CMK (cell line): ENCODE results near the gene DPP6.
"Not testable (repeated sequence)": the region's sequence is repeated elsewhere in the genome, so short reads cannot be mapped to it uniquely, and the experiment has no call there.

Experiments
- DNase-seq: peaks from one replicate; pipeline ENCODE4 v3.0.0-alpha.2; 2010; ENCODE audit warnings: low read depth

The DPP6 gene

GRCh38 chr7:154666768-154667167 lies 614.6 kb downstream of the DPP6 start:
- DNase-seq = no peak

GRCh38 chr7:154672659-154673415 lies 620.6 kb downstream of the DPP6 start:
- DNase-seq = no peak

- DNase-seq = no peak
Measured at GRCh38 chr7:154674191-154674590, 622.0 kb downstream of the DPP6 start.

GRCh38 chr7:154675560-154675959 lies 623.4 kb downstream of the DPP6 start:
- no peak for DNase-seq

GRCh38 chr7:154676033-154676421 lies 623.8 kb downstream of the DPP6 start:
- DNase-seq = not testable (repeated sequence)

GRCh38 chr7:154676422-154677073 lies 624.4 kb downstream of the DPP6 start:
- DNase-seq = peak; percentile 57

DNA sequence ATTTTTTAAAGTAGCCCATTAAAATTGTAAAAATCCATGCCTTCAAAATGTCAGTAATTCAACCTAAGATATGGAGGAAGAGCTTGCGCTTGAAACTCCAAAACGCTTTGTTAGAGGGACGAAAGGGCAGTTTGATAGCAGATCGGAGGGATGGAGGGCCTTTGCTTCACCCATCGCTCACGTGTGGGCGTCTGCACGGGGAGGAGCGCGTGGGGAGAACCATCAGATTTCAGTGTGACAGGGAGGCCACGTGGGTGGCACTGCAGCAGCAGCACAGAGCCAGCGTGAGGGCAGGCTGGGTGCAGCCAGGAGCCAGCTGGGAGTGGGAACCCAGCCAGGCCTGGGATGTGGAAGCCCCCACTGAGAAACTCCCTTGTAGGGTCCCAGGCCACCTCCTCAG lies 625.3 kb downstream of the DPP6 start:
- DNase-seq = no peak

- not testable (repeated sequence) for DNase-seq
Measured at GRCh38 chr7:154678001-154678550, 625.9 kb downstream of the DPP6 start.

DNA sequence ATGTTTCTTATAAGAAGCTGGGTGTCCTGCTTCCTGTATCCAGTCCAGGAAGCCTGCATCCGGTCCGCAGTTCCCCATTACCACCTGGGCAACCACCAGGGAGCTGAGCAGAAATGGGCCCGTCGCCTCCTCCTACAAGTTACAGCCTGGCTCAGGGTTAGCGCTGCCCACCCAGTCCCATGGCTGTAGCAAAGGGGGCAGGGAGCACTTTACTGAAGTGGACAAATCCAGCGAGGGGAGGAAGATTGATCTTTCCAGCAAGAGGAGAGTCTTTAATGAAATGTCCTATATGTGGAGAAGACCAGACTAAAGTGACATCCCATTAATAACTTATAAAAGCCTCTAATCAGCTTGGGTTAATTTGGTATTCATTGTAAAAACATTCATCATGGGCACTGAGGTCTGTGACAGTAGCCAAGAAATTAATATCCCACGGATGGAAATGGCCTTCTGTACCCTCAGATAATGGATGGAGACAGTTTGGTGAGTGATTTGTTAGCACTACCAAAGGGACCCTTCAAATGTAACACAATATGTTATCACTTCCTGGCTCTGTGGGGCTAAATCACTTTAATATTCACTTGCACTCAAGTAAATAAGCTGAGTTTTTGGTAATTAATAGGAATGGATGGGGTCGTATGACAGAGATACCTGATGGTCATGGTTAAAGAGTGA lies 627.3 kb downstream of the DPP6 start:
- no peak for DNase-seq

- no peak for DNase-seq
Measured at GRCh38 chr7:154680894-154681659, 628.9 kb downstream of the DPP6 start.

- DNase-seq = no peak
Measured at GRCh38 chr7:154682003-154682402, 629.8 kb downstream of the DPP6 start.

GRCh38 chr7:154684666-154685563 lies 632.7 kb downstream of the DPP6 start:
- no peak for DNase-seq

GRCh38 chr7:154685564-154685901 lies 633.3 kb downstream of the DPP6 start:
- no peak for DNase-seq

- no peak for DNase-seq
Measured at GRCh38 chr7:154686305-154686704, 634.1 kb downstream of the DPP6 start.

- DNase-seq = no peak
Measured at GRCh38 chr7:154688952-154689351, 636.8 kb downstream of the DPP6 start.

DNA sequence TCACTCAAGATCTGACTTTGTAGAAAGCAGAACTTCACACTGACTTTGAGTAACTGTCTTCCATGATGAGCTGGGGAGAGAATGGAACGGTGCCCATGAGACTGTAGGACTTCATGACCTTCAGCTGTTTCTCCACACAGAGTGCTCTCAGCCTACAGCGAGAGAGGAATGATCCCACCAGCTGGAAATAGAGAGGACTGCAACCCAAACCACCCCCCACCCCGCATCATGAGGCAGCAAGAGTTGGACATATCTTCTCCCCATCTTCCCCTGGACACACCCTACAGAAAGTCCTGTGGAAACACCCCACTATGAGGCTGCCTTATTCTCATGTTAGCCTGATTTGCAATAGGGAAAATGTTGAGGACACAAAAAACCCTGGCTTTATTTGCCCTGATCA lies 638.2 kb downstream of the DPP6 start:
- no peak for DNase-seq

- no peak for DNase-seq
Measured at GRCh38 chr7:154693661-154694060, 641.5 kb downstream of the DPP6 start.

GRCh38 chr7:154695836-154696235 lies 643.6 kb downstream of the DPP6 start:
- no peak for DNase-seq

DNA sequence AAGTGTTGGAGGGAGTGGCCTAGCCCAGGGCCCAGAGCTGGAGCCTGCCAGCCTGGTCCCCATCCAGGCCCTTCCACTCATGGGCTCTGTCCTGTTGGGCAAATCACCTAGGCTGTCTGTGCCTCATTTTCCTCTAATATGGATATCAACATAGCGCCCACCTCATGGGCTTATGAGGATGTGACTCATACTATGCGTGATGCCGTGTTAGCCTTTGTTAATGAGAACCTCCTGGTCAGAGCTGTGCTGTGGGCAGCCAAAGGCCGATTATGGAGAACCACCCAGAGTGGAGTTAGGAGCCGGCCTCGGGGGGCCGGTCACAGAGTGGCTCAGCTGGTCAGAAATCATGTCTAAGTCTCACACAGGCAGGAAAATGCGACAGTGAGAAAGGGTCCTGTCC lies 644.4 kb downstream of the DPP6 start:
- no peak for DNase-seq

- DNase-seq = peak; percentile 5
Measured at GRCh38 chr7:154698726-154699291, 646.6 kb downstream of the DPP6 start.

- DNase-seq = no peak
Measured at GRCh38 chr7:154699417-154699816, 647.2 kb downstream of the DPP6 start.
